ENCODE results near the gene FAM76B. TPM values are rescaled to one million over a fixed set of nuclear protein-coding genes. Genes with fewer than 3 reads are reported as not detected.

FAM76B gene
- total RNA-seq, 1 donor from 2014 or later: 54.6 TPM

GRCh38 chr11:95793116-95793515, 3.5 kb upstream of the FAM76B start:
- no peak for DNase-seq (ENCODE audit: low spot score in 2 of 2)
- no peak for FAIRE-seq

- FAIRE-seq (no peak), DNase-seq (ENCODE audit: low spot score in 2 of 2) (no peak)
These were observed 3.1 kb upstream of the FAM76B start for GRCh38 chr11:95792700-95793099.

GRCh38 chr11:95792200-95792599, 2.6 kb upstream of the FAM76B start:
- FAIRE-seq (no peak), DNase-seq (ENCODE audit: low spot score in 2 of 2) (no peak)

GRCh38 chr11:95791709-95792033, 2.1 kb upstream of the FAM76B start:
- FAIRE-seq (no peak), DNase-seq (ENCODE audit: low spot score in 2 of 2) (no peak)

- DNase-seq (ENCODE audit: low spot score in 2 of 2): peak in 1 of 2 donors; percentile 16
- FAIRE-seq: no peak
These were observed 1.5 kb upstream of the FAM76B start for GRCh38 chr11:95790933-95791708.

GRCh38 chr11:95790123-95790932, 746 bp upstream of the FAM76B start, which contains the start of gene CEP57:
Gene CEP57 (plus strand): TSS chr11:95790498. CDS start chr11:95790699, 201 bp downstream.
- DNase-seq (ENCODE audit: low spot score in 2 of 2) (peak; percentile 81 to 83), FAIRE-seq (no peak)

GRCh38 chr11:95788921-95789505, 569 bp downstream of the FAM76B start:
- FAIRE-seq (no peak), DNase-seq (ENCODE audit: low spot score in 2 of 2) (no peak)

GRCh38 chr11:95780544-95780943, 9.0 kb downstream of the FAM76B start:
- FAIRE-seq (no peak), DNase-seq (ENCODE audit: low spot score in 2 of 2) (no peak)

GRCh38 chr11:95778699-95779098, 10.9 kb downstream of the FAM76B start:
- no peak for FAIRE-seq

GRCh38 chr11:95776859-95777258, 12.7 kb downstream of the FAM76B start:
- FAIRE-seq (no peak), DNase-seq (ENCODE audit: low spot score in 2 of 2) (no peak)

More at GRCh38 chr11:95778699-95779098, 10.9 kb downstream of the FAM76B start:
- no peak for DNase-seq (ENCODE audit: low spot score in 2 of 2)

GRCh38 chr11:95768521-95768920, 21.1 kb downstream of the FAM76B start:
- FAIRE-seq (no peak), DNase-seq (ENCODE audit: low spot score in 2 of 2) (no peak)

- DNase-seq (ENCODE audit: low spot score in 2 of 2) (no peak), FAIRE-seq (no peak)
These were observed 22.1 kb downstream of the FAM76B start for GRCh38 chr11:95767498-95767897.

GRCh38 chr11:95766701-95767100, 22.9 kb downstream of the FAM76B start:
- DNase-seq (ENCODE audit: low spot score in 2 of 2) (no peak), FAIRE-seq (no peak)

GRCh38 chr11:95764267-95764898, 25.2 kb downstream of the FAM76B start:
- DNase-seq (ENCODE audit: low spot score in 2 of 2) (peak; percentile 24 to 43), FAIRE-seq (peak; percentile 97)

- FAIRE-seq (no peak), DNase-seq (ENCODE audit: low spot score in 2 of 2) (no peak)
These were observed 27.0 kb downstream of the FAM76B start for GRCh38 chr11:95762534-95762933.

GRCh38 chr11:95760941-95761340, 28.6 kb downstream of the FAM76B start:
- FAIRE-seq (no peak), DNase-seq (ENCODE audit: low spot score in 2 of 2) (no peak)

GRCh38 chr11:95751515-95751914, 38.1 kb downstream of the FAM76B start:
- FAIRE-seq: no peak
- DNase-seq (ENCODE audit: low spot score in 2 of 2): no peak

- no peak for DNase-seq (ENCODE audit: low spot score in 2 of 2)
- no peak for FAIRE-seq
These were observed 39.5 kb downstream of the FAM76B start for GRCh38 chr11:95750101-95750500.

GRCh38 chr11:95739108-95739938, 50.3 kb downstream of the FAM76B start:
- no peak for DNase-seq (ENCODE audit: low spot score in 2 of 2)
- no peak for FAIRE-seq

- FAIRE-seq: no peak
These were observed 52.8 kb downstream of the FAM76B start for GRCh38 chr11:95736809-95737208.

More at GRCh38 chr11:95736809-95737208, 52.8 kb downstream of the FAM76B start:
- no peak for DNase-seq (ENCODE audit: low spot score in 2 of 2)

Measured in frontal cortex (tissue), 4 donors.